GM10266 (cell line): ENCODE data around the gene LRRN2.

Experiments used
- DNase-seq: peaks from one replicate; pipeline ENCODE4 v3.0.0; 2012; ENCODE audit errors: extremely low spot score
- TF ChIP-seq, protein P1 (sequence below): IDR thresholded peaks from 2 replicates; pipeline ENCODE4 v1.5.1; 2012; ENCODE audit warnings: mild to moderate bottlenecking, low read depth; ENCODE audit not compliant: control insufficient read depth, insufficient read depth; ENCODE audit errors: missing control alignments

Gene LRRN2

DNA sequence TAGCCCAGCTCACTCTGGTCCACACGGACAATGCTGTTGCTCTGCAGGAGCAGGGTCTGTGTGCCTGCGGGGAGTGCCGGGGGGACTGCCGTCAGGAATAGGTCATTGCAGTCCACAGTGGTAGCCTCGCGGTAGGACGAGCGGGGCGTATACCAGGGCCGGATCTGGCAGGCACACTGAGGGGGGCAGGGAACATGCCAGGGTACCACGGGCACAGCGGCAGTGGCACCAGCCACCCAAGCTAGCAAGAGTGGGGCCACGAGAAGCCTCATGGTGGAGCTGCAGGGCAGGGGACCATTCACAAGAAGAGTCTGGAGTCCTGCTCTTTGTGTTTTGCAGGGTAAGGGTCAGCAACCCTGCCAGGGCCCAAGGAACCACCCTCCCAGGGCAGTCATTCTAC, 65.8 kb downstream of the LRRN2 start:
- TF ChIP-seq, protein P1, sequence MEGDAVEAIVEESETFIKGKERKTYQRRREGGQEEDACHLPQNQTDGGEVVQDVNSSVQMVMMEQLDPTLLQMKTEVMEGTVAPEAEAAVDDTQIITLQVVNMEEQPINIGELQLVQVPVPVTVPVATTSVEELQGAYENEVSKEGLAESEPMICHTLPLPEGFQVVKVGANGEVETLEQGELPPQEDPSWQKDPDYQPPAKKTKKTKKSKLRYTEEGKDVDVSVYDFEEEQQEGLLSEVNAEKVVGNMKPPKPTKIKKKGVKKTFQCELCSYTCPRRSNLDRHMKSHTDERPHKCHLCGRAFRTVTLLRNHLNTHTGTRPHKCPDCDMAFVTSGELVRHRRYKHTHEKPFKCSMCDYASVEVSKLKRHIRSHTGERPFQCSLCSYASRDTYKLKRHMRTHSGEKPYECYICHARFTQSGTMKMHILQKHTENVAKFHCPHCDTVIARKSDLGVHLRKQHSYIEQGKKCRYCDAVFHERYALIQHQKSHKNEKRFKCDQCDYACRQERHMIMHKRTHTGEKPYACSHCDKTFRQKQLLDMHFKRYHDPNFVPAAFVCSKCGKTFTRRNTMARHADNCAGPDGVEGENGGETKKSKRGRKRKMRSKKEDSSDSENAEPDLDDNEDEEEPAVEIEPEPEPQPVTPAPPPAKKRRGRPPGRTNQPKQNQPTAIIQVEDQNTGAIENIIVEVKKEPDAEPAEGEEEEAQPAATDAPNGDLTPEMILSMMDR: no peak

DNA sequence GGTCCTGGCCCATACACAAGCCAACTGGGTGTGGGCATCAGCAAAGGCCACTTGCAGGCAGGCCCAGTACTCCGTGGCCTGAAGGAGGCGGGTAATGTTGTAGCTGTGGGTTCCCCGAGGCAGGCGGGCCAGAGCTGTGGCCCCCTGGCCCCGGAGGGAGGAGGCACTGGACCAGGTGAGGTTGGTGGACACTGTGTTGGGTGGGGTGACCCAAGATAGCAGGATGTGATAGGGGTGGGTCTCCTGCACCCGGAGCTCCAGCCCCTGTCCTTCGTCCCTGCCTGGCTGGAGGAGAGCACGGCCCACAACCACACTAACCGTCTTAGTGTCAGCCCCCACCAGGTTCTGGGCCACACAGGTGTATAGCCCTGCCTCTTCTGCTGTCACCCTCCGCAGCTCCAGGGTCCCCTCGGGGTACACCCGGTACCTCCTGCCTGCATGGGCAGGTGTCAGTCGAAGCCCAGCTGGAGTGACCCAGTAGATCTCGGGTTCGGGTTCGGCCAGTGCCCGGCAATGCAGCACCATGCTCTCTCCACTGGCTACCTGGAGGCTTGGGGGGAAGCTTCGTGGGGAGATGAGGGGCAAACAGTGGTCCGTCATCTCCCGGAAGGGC, 67.3 kb downstream of the LRRN2 start:
- no peak for DNase-seq
- TF ChIP-seq, protein P1: no peak

More for the DNA sequence above, 65.8 kb downstream of the LRRN2 start:
- DNase-seq: no peak

DNA sequence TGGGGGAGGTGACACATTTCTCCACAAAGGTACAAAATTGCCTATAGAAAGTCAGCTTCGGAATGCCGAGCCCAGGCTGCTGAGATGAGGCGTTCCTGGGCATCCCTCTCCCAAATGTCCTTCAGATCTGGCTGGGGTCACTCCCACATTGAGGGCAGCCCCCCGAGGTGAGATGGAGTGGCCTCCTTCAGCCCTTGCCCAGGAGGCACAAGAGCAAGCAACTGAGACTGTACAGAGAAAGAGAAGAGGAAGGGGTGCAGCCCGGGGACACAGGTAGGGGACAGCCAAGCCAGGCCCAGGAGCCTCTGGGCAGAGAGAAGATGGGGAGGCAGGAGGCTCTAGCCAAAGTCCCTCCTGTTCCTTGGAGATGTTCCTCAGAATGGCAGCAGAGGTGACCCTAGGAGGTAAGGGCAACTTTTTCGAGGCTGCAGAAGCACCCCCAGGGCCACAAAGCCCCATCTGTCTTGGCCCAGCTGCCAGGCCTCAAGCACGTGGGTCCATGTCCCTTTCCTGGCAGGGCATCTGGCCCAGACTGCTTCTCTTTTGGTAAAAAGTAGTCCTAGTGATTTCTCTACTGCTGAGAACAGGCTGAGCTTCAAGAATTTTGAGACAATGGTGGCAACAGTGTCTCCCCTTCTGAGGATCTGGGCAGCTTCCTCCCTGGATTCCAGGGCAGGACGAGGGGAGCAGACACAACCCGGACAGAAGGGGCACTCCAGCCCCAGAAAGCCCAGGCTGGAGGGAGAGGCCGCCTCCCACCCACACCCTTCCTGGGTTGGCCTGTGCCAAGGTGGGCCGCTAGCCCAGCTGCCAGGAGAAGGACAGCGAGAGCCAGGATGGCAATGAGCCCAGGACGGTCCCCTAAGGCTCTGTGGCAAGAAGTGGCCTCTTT, 68.0 kb downstream of the LRRN2 start:
- TF ChIP-seq, protein P1: no peak
- DNase-seq: no peak

DNA sequence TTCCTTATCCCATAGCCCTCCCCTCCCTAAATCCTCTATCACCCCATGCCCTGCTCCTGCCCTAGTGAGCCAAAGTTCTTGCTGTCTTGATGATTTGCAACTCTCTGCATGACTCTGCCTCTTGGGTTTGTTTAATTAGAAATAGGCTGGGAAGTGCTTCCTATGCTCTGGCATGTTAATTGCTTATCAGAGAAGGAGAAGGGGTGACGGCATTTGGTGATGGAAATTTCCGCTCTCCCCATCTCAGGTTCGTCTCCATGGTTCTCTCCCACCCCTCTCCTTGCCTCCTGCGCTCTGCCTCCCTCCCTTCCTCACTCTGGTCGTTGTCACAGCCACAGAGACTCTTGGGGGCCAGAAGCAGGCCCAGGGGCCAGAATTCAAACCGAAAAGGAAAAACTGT, 68.9 kb downstream of the LRRN2 start:
- TF ChIP-seq, protein P1: no peak
- no peak for DNase-seq

DNA sequence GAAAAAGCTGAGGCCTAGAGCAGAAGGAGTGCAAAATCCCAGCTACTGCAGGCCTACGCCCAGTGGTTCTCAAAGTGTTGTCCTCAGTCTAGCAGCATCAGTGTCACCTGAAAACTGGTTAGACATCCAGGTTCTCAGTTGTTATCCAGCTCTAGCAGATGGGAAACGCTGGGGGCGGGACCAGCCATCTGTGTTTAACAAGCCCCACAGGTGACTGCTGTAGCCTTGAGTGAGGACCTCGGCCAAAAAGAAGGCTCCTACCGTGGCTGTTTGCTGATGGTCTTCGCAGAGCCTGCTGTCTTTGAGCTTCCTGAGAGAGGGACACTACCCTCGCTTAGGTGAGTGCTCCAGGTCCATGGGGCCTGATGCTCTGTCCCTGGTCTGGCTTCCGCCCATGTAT, 69.7 kb downstream of the LRRN2 start:
- TF ChIP-seq, protein P1: no peak
- no peak for DNase-seq

DNA sequence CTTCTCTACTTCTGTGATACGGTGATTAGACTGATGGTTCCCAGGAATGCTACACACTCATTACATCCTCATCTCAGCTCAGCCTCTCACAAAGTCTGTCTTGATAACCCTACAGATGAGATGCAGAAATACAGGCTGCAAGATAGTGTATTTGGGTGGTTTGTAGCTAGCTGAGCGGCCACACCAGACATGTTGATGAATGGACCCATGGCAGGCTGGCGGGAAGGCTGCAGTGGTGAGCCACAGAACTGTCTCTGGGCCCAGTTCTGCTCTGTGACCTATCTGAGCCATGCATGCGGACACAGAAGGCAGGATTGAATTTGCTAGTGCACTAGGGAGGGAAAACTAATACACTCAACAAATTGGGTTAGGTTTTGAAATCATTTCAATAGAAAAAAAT, 71.9 kb downstream of the LRRN2 start:
- TF ChIP-seq, protein P1: no peak
- no peak for DNase-seq

DNA sequence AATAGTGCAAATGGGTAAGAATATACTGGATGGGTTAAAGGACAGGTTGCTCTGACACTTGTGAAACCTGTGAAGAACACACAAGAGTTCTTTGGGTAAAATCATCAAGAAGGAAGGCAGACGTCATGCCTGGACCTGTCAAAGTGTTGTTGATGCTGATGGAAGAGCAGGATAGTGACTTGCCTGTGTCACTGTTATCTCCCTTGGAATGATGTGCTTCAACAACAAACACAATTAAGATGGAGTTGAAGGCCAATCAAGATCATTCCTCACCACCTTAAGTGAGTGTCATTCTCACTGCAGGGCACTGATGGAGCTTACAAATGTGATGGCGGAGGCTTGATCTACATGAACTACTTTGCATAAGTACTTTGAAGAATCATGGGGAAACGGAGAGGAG, 73.2 kb downstream of the LRRN2 start:
- TF ChIP-seq, protein P1: no peak
- DNase-seq: no peak
